GM18505 (cell line): ENCODE data around the gene HDGFL2.

ENCODE experiments used
- ATAC-seq: cut with Tn5 transposase; IDR thresholded peaks from one replicate; pipeline ENCODE4 v1.9.1; 2021; ENCODE audit not compliant: unreplicated experiment
- POLR2A ChIP-seq: IDR thresholded peaks from 4 replicates; pipeline ENCODE4 v1.6.1; 2011; ENCODE audit warnings: borderline replicate concordance; ENCODE audit not compliant: insufficient read depth, insufficient read length; ENCODE audit errors: extremely low read depth

The HDGFL2 gene

DNA sequence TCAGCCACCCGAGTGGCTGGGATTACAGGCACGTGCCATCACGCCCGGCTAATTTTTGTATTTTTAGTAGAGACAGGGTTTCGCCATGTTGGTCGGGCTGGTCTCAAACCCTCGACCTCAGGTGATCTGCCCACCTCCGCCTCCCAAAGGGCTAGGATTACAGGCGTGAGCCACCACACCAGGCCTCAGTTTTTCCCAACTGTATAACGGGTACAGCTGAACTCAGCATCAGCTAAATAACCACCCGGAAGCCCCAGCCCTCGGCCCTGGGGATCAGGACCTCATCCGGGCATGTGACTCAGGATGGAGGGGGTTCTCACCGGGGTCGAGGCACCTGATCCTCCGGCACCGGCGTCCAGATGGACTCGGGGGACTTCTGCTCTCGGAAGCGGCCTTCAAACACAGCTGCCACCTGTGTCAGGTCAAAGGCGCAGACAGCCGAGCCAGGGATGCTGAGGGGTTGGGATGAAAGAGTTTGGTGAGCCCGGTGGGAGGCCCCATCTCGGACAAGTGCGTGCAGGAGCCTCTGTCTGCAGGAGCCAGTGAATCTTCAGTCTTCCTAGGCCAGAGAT lies 78.5 kb downstream of the HDGFL2 start:
- no peak for ATAC-seq
- no peak for TF ChIP-seq POLR2A
